ENCODE measurements around the gene UBE2H.
"Not testable (repeated sequence)": the region's sequence is repeated elsewhere in the genome, so short reads cannot be mapped to it uniquely, and the experiment has no call there.

Gene UBE2H

GRCh38 chr7:129845178-129845971, 107.4 kb downstream of the UBE2H start:
- no peaks in the 10 kb centered on the region for H3K9me3 ChIP-seq (ENCODE audit: control insufficient read depth, insufficient read depth, low read length)
- H3K9ac ChIP-seq (ENCODE audit: low read depth, low read length): no peak overlapping the region
- no peaks in the 10 kb centered on the region for H3K36me3 ChIP-seq (ENCODE audit: insufficient read depth, low read length)
- H3K4me1 ChIP-seq (ENCODE audit: insufficient read depth, low read length): peaks cover 21% of the 10 kb centered on the region

- H3K36me3 ChIP-seq (ENCODE audit: insufficient read depth, low read length): no peaks in the 10 kb centered on the region
- no peaks in the 10 kb centered on the region for H3K9me3 ChIP-seq (ENCODE audit: control insufficient read depth, insufficient read depth, low read length)
- peaks cover 21% of the 10 kb centered on the region for H3K4me1 ChIP-seq (ENCODE audit: insufficient read depth, low read length)
- H3K9ac ChIP-seq (ENCODE audit: low read depth, low read length): no peak overlapping the region
These were observed 108.6 kb downstream of the UBE2H start for GRCh38 chr7:129843978-129844840.

GRCh38 chr7:129843365-129843898, 109.3 kb downstream of the UBE2H start:
- H3K36me3 ChIP-seq (ENCODE audit: insufficient read depth, low read length): no peaks in the 10 kb centered on the region
- H3K4me1 ChIP-seq (ENCODE audit: insufficient read depth, low read length): peaks cover 21% of the 10 kb centered on the region
- H3K9ac ChIP-seq (ENCODE audit: low read depth, low read length): no peak overlapping the region; the same call in 1 of the 2 replicates
- no peaks in the 10 kb centered on the region for H3K9me3 ChIP-seq (ENCODE audit: control insufficient read depth, insufficient read depth, low read length)

GRCh38 chr7:129841465-129841864, 111.3 kb downstream of the UBE2H start:
- Histone ChIP-seq H3K4me1 (ENCODE audit: insufficient read depth, low read length) (peaks cover 30% of the 10 kb centered on the region), H3K9me3 (ENCODE audit: control insufficient read depth, insufficient read depth, low read length) (no peaks in the 10 kb centered on the region), H3K9ac (ENCODE audit: low read depth, low read length) (no peak overlapping the region), H3K36me3 (ENCODE audit: insufficient read depth, low read length) (no peaks in the 10 kb centered on the region)

GRCh38 chr7:129840757-129841156, 112.0 kb downstream of the UBE2H start:
- peaks cover 37% of the 10 kb centered on the region for H3K4me1 ChIP-seq (ENCODE audit: insufficient read depth, low read length)
- H3K36me3 ChIP-seq (ENCODE audit: insufficient read depth, low read length): no peaks in the 10 kb centered on the region
- H3K9ac ChIP-seq (ENCODE audit: low read depth, low read length): no peak overlapping the region
- no peaks in the 10 kb centered on the region for H3K9me3 ChIP-seq (ENCODE audit: control insufficient read depth, insufficient read depth, low read length)

- no peak overlapping the region for H3K9ac ChIP-seq (ENCODE audit: low read depth, low read length)
These were observed 115.8 kb downstream of the UBE2H start for GRCh38 chr7:129836983-129837382.

GRCh38 chr7:129835569-129835968, 117.2 kb downstream of the UBE2H start:
- no peaks in the 10 kb centered on the region; the same call in 1 of the 2 replicates for H3K36me3 ChIP-seq (ENCODE audit: insufficient read depth, low read length)
- no peaks in the 10 kb centered on the region for H3K9me3 ChIP-seq (ENCODE audit: control insufficient read depth, insufficient read depth, low read length)
- H3K9ac ChIP-seq (ENCODE audit: low read depth, low read length): no peak overlapping the region
- peaks cover 40% of the 10 kb centered on the region for H3K4me1 ChIP-seq (ENCODE audit: insufficient read depth, low read length)

More at GRCh38 chr7:129836983-129837382, 115.8 kb downstream of the UBE2H start:
- Histone ChIP-seq H3K36me3 (ENCODE audit: insufficient read depth, low read length) (no peaks in the 10 kb centered on the region; the same call in 1 of the 2 replicates), H3K9me3 (ENCODE audit: control insufficient read depth, insufficient read depth, low read length) (no peaks in the 10 kb centered on the region), H3K4me1 (ENCODE audit: insufficient read depth, low read length) (peaks cover 27% of the 10 kb centered on the region)

GRCh38 chr7:129833353-129833752, 119.4 kb downstream of the UBE2H start:
- not testable (repeated sequence) for H3K9ac ChIP-seq (ENCODE audit: low read depth, low read length); H3K36me3 ChIP-seq (ENCODE audit: insufficient read depth, low read length); H3K9me3 ChIP-seq (ENCODE audit: control insufficient read depth, insufficient read depth, low read length)
- peaks cover 55% of the 10 kb centered on the region for H3K4me1 ChIP-seq (ENCODE audit: insufficient read depth, low read length)

GRCh38 chr7:129832701-129833227, 120.0 kb downstream of the UBE2H start:
- Histone ChIP-seq H3K36me3 (ENCODE audit: insufficient read depth, low read length) (no peaks in the 10 kb centered on the region; the same call in 1 of the 2 replicates), H3K9ac (ENCODE audit: low read depth, low read length) (no peak overlapping the region), H3K4me1 (ENCODE audit: insufficient read depth, low read length) (peaks cover 53% of the 10 kb centered on the region)

GRCh38 chr7:129832282-129832681, 120.5 kb downstream of the UBE2H start:
- H3K36me3 ChIP-seq (ENCODE audit: insufficient read depth, low read length): no peaks in the 10 kb centered on the region; the same call in 1 of the 2 replicates
- peaks cover 49% of the 10 kb centered on the region for H3K4me1 ChIP-seq (ENCODE audit: insufficient read depth, low read length)
- no peak overlapping the region for H3K9ac ChIP-seq (ENCODE audit: low read depth, low read length)
- no peaks in the 10 kb centered on the region for H3K9me3 ChIP-seq (ENCODE audit: control insufficient read depth, insufficient read depth, low read length)

More at GRCh38 chr7:129832701-129833227, 120.0 kb downstream of the UBE2H start:
- H3K9me3 ChIP-seq (ENCODE audit: control insufficient read depth, insufficient read depth, low read length): no peaks in the 10 kb centered on the region

- Histone ChIP-seq H3K4me1 (ENCODE audit: insufficient read depth, low read length) (peaks cover 46% of the 10 kb centered on the region), H3K9ac (ENCODE audit: low read depth, low read length) (no peak overlapping the region), H3K36me3 (ENCODE audit: insufficient read depth, low read length) (no peaks in the 10 kb centered on the region; the same call in 1 of the 2 replicates), H3K9me3 (ENCODE audit: control insufficient read depth, insufficient read depth, low read length) (no peaks in the 10 kb centered on the region)
These were observed 121.2 kb downstream of the UBE2H start for GRCh38 chr7:129831424-129832058.

GRCh38 chr7:129830949-129831348, 121.8 kb downstream of the UBE2H start:
- Histone ChIP-seq H3K9me3 (ENCODE audit: control insufficient read depth, insufficient read depth, low read length) (no peaks in the 10 kb centered on the region), H3K4me1 (ENCODE audit: insufficient read depth, low read length) (peaks cover 41% of the 10 kb centered on the region), H3K9ac (ENCODE audit: low read depth, low read length) (no peak overlapping the region), H3K36me3 (ENCODE audit: insufficient read depth, low read length) (no peaks in the 10 kb centered on the region; the same call in 1 of the 2 replicates)

GRCh38 chr7:129829737-129830631, 122.8 kb downstream of the UBE2H start:
- Histone ChIP-seq H3K36me3 (ENCODE audit: insufficient read depth, low read length) (no peaks in the 10 kb centered on the region; the same call in 1 of the 2 replicates), H3K4me1 (ENCODE audit: insufficient read depth, low read length) (peaks cover 32% of the 10 kb centered on the region), H3K9ac (ENCODE audit: low read depth, low read length) (no peak overlapping the region; the same call in 1 of the 2 replicates), H3K9me3 (ENCODE audit: control insufficient read depth, insufficient read depth, low read length) (no peaks in the 10 kb centered on the region)

Measured in ES-I3 (cell line).